ENCODE measurements around the gene PTPN21.

Gene PTPN21

DNA sequence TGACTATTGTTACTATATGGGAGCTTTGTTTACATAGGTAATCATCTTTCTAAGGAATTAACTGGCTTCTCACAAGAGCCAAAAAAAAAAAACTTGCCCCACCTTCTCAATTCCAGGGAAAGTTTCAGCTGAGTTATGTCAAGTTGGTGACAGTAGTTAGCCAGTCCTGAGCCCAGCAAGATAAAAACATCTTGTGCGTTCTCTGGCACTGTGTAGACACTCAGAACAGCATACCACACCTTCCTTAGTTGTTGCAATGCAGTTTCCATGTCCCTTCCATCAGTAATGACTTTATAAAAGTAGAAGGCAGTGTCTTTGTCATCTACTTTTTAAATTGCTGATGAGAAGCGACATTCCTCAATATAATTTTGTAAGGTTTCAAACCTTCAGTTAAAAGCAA is 50.2 kb downstream of the PTPN21 start:
- no peak for DNase-seq (ENCODE audit: low read depth)

- no peak for DNase-seq (ENCODE audit: low read depth)
Observed at GRCh38 chr14:88503754-88504406, 50.9 kb downstream of the PTPN21 start.

GRCh38 chr14:88502740-88503139 is 52.1 kb downstream of the PTPN21 start:
- no peak for DNase-seq (ENCODE audit: low read depth)

GRCh38 chr14:88500611-88501010 is 54.2 kb downstream of the PTPN21 start:
- no peak for DNase-seq (ENCODE audit: low read depth)

- no peak for DNase-seq (ENCODE audit: low read depth)
Observed at GRCh38 chr14:88499225-88499624, 55.6 kb downstream of the PTPN21 start.

- no peak for DNase-seq (ENCODE audit: low read depth)
Observed at GRCh38 chr14:88496414-88496813, 58.4 kb downstream of the PTPN21 start.

GRCh38 chr14:88493392-88494185 is 61.2 kb downstream of the PTPN21 start:
- no peak for DNase-seq (ENCODE audit: low read depth)

DNA sequence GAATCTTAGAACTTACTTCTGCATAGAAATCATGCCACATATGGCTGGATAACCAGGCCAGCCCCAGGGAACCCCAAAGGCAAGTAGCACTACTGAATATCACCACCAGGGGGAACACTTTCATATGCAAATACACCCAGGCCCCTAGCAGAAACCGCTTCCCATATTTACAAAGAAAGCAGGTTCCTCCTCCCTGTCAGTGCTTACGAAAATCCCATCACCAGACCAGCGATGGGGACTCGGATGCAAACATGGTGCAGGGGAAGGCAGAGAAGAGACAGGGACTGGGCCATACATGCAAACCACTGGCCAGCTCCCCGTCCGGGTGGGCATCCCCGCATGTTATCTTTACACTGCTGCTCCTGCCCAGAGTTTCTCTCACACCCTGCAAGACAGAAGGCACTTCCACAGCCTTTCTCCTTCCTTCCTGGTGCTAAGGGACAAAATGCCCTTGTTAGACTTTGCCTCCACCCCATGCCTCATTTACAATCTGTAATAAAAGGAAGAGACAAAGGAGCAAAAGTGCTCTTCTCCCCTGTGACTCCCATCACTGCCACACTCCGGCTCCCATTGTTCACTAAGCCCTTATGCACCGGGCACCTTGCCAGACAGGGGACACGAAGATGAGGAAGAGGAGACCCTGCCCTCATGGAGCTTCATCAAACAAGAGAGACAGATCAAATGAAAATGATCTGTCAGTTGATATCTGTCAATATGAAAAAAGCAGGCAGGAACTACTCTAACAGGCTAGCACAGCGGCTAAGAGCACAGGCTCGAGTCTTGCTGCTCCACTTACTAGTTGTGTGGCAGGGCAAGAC is 62.3 kb downstream of the PTPN21 start:
- DNase-seq (ENCODE audit: low read depth), result peak; percentile 83

GRCh38 chr14:88490168-88490567 is 64.6 kb downstream of the PTPN21 start:
- DNase-seq (ENCODE audit: low read depth), result no peak

- DNase-seq (ENCODE audit: low read depth), result no peak
Observed at GRCh38 chr14:88488897-88489296, 65.9 kb downstream of the PTPN21 start.

DNA sequence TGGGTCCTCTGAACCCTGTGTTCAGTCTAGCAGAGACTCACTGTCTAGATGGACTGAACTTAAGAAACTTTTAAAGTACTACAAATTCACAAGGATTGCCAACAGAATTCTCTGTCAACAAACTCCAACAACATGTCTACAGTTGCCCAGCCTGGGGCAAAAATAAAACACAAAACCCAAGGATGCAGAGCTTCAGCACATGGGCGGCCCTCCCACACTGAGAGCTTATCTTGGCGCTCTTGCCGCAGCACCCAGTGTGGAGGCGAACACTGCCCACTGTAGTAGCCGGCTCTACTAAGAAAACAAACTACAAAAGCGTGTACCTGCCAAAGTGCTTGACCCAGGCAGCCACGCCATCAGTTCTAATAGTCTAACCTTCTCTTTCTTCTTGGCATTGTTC is 66.7 kb downstream of the PTPN21 start:
- no peak for DNase-seq (ENCODE audit: low read depth)

- DNase-seq (ENCODE audit: low read depth), result no peak
Observed at GRCh38 chr14:88482524-88482923, 72.3 kb downstream of the PTPN21 start.

GRCh38 chr14:88481794-88482193 is 73.0 kb downstream of the PTPN21 start:
- DNase-seq (ENCODE audit: low read depth), result no peak

GRCh38 chr14:88481059-88481458 is 73.7 kb downstream of the PTPN21 start:
- DNase-seq (ENCODE audit: low read depth), result no peak

DNA sequence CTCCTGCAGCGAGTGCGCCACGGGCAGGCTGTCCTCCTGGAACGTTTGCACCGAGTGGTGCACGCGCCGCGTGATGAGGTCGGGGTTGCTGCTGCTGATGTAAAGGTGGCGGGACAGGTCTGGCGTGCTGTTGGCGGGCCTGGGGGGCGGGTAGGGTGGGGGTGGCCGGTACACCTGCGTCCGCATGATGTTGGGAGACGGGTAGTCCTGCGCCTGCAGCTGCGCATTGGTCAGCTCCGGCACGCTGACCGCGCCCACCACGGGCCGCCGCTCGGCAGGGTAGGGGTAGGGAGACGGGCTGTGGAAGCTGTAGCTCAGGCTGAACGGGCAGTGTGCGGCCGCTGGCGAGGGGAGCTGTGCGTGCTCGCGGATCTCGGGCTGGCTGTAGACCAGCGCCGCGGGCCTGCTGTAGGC is 75.2 kb downstream of the PTPN21 start:
- DNase-seq (ENCODE audit: low read depth), result no peak

- DNase-seq (ENCODE audit: low read depth), result no peak
Observed at GRCh38 chr14:88478931-88479330, 75.9 kb downstream of the PTPN21 start.

GRCh38 chr14:88477513-88478250 is 77.1 kb downstream of the PTPN21 start:
- no peak for DNase-seq (ENCODE audit: low read depth)

DNA sequence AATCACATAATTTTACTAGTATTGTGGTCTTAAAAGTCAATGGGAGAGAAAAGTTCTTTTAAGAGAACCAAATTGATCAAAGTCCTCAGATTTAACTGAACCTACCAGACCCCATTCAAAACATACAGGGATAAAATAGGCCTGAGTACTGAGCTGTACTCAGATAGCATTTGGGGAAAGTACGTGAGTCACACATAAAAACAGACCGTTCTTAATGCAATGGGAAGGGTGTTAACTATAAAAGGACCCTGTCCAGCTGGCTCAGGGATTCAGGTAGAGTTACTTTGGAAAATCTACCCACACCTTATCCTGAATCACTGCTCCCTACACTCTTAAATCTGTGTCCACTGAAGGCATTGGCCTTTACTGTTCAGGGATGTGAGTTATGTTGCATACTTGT is 78.0 kb downstream of the PTPN21 start:
- DNase-seq (ENCODE audit: low read depth), result no peak

- no peak for DNase-seq (ENCODE audit: low read depth)
Observed at GRCh38 chr14:88476214-88476774, 78.5 kb downstream of the PTPN21 start.

GRCh38 chr14:88473791-88474190 is 81.0 kb downstream of the PTPN21 start:
- no peak for DNase-seq (ENCODE audit: low read depth)

DNA sequence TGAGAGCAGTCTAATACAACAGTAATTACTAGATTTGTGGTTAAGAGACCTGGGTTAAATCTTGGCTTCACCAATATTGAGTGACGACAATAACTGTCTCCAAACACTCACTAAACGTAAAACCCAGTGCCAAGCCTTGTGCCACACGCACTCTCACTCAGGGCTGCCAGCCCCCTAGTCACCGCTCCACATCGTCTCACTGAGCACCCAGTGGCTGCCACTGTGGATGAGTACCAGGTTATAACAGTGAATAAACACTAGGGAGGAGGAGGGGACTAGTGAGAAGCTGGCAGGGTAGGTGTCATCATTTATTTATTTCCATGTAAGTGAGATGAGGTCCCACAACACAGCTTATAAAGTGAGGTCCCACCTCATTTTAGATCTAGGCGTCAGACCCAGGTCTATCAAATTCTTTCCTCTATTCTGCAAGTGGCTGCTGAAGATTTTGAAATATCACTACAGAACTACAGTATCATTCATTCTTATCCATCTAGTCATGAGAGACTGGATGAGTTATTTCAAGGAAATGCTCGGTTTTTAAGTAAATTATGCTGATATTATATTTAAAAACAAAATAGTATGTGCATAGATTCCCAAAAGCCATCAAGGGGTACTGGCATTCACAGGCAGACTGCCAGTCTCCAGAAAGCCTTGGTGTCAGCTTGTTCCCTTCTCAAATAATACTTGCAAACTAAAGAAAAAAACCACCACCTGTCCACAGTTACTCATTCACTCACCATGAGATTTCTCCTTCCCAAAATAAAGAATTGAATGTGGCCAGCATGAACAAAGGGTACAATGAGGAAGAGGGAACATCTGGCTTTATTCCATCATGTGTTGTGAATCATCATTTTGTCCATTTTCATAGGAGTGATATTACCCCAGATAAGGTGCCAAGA is 84.0 kb downstream of the PTPN21 start:
- DNase-seq (ENCODE audit: low read depth), result peak; percentile 37
